NT2/D1 (cell line): Measurements from ENCODE around the gene LAMA5.
"Not testable (repeated sequence)": the region's sequence is repeated elsewhere in the genome, so short reads cannot be mapped to it uniquely, and the experiment has no call there.

Experiments used
- DNase-seq: peaks from one replicate; pipeline ENCODE4 v3.0.0-alpha.2; 2011; ENCODE audit warnings: low read depth, low spot score
- H3K27me3 ChIP-seq: 2 replicates; pipeline ENCODE4 v1.6.0; 2011; ENCODE audit warnings: mild to moderate bottlenecking; ENCODE audit not compliant: insufficient read length, insufficient read depth
- H3K36me3 ChIP-seq: 2 replicates; pipeline ENCODE4 v1.6.1; 2011; ENCODE audit warnings: mild to moderate bottlenecking, low read length, mixed read lengths; ENCODE audit not compliant: insufficient read depth, insufficient read length
- H3K4me1 ChIP-seq: 2 replicates; pipeline ENCODE4 v1.5.1; 2011; ENCODE audit not compliant: insufficient read depth, insufficient read length
- H3K4me3 ChIP-seq: 2 replicates; pipeline ENCODE4 v1.5.1; 2011; ENCODE audit warnings: low read depth; ENCODE audit not compliant: insufficient read length
- H3K9ac ChIP-seq: 2 replicates; pipeline ENCODE4 v1.6.0; 2011; ENCODE audit warnings: low read depth; ENCODE audit not compliant: insufficient read length
- H3K9me3 ChIP-seq: 2 replicates; pipeline ENCODE4 v1.5.1; 2011; ENCODE audit warnings: mild to moderate bottlenecking, low read length; ENCODE audit not compliant: insufficient read depth
- SUZ12 ChIP-seq: IDR thresholded peaks from 2 replicates; pipeline ENCODE4 v1.6.1; 2011; ENCODE audit not compliant: insufficient read length, insufficient read depth; ENCODE audit errors: extremely low read depth
- YY1 ChIP-seq: IDR thresholded peaks from 2 replicates; pipeline ENCODE4 v1.6.1; 2011; ENCODE audit not compliant: insufficient read length, insufficient read depth
- ZNF274 ChIP-seq: IDR thresholded peaks from 2 replicates; pipeline ENCODE4 v1.6.1; 2011; ENCODE audit warnings: mild to moderate bottlenecking, low read depth, low read length

LAMA5 gene

GRCh38 chr20:62377064-62377461, 10.0 kb upstream of the LAMA5 start:
- DNase-seq, result no peak
- peak overlapping the region; percentile 34 for H3K9ac ChIP-seq
- TF ChIP-seq YY1, result no peak
- TF ChIP-seq ZNF274, result no peak
- no peak for TF ChIP-seq SUZ12
- H3K9me3 ChIP-seq, result no peaks in the 10 kb centered on the region; the same call in 1 of the 2 replicates
- peaks cover 35% of the 10 kb centered on the region for H3K4me1 ChIP-seq
- no peaks in the 10 kb centered on the region for H3K27me3 ChIP-seq
- peaks cover 13% of the 10 kb centered on the region for H3K36me3 ChIP-seq
- no peak overlapping the region for H3K4me3 ChIP-seq

GRCh38 chr20:62376112-62377063, 9.3 kb upstream of the LAMA5 start:
- H3K4me1 ChIP-seq, result peaks cover 29% of the 10 kb centered on the region
- TF ChIP-seq ZNF274 (no peak), SUZ12 (no peak), YY1 (no peak)
- H3K27me3 ChIP-seq, result no peaks in the 10 kb centered on the region
- H3K9me3 ChIP-seq, result no peaks in the 10 kb centered on the region; the same call in 1 of the 2 replicates
- H3K4me3 ChIP-seq, result no peak overlapping the region
- DNase-seq, result peak; percentile 87
- H3K36me3 ChIP-seq, result peaks cover 7% of the 10 kb centered on the region
- H3K9ac ChIP-seq, result peak overlapping the region; percentile 73

- H3K27me3 ChIP-seq, result no peaks in the 10 kb centered on the region
- peak overlapping the region; percentile 14 for H3K9ac ChIP-seq
- H3K4me1 ChIP-seq, result peaks cover 39% of the 10 kb centered on the region
- H3K36me3 ChIP-seq, result peaks cover 7% of the 10 kb centered on the region
- TF ChIP-seq SUZ12 (no peak), YY1 (no peak), ZNF274 (no peak)
- H3K4me3 ChIP-seq, result no peak overlapping the region
- no peak for DNase-seq
- H3K9me3 ChIP-seq, result no peaks in the 10 kb centered on the region; the same call in 1 of the 2 replicates
These were observed 7.4 kb upstream of the LAMA5 start for GRCh38 chr20:62374331-62375152.

GRCh38 chr20:62373631-62374179, 6.6 kb upstream of the LAMA5 start:
- H3K9me3 ChIP-seq, H3K9ac ChIP-seq, H3K36me3 ChIP-seq, H3K27me3 ChIP-seq, H3K4me3 ChIP-seq, DNase-seq: not testable (repeated sequence)
- peaks cover 44% of the 10 kb centered on the region for H3K4me1 ChIP-seq

- DNase-seq, result no peak
- Histone ChIP-seq H3K4me3 (no peak overlapping the region), H3K27me3 (no peaks in the 10 kb centered on the region), H3K9me3 (no peaks in the 10 kb centered on the region; the same call in 1 of the 2 replicates), H3K9ac (peak overlapping the region; percentile 50), H3K4me1 (peaks cover 47% of the 10 kb centered on the region), H3K36me3 (peaks cover 2% of the 10 kb centered on the region)
- TF ChIP-seq ZNF274 (no peak), YY1 (no peak), SUZ12 (no peak)
These were observed 5.2 kb upstream of the LAMA5 start for GRCh38 chr20:62372042-62372993.

- Histone ChIP-seq H3K27me3 (no peaks in the 10 kb centered on the region), H3K9me3 (no peaks in the 10 kb centered on the region; the same call in 1 of the 2 replicates), H3K4me1 (peaks cover 46% of the 10 kb centered on the region)
These were observed 4.5 kb upstream of the LAMA5 start for GRCh38 chr20:62371588-62372041.

More at GRCh38 chr20:62371588-62372041, 4.5 kb upstream of the LAMA5 start:
- TF ChIP-seq SUZ12, result no peak
- no peak for TF ChIP-seq YY1
- TF ChIP-seq ZNF274, result no peak
- Histone ChIP-seq H3K36me3 (no peaks in the 10 kb centered on the region), H3K4me3 (no peak overlapping the region), H3K9ac (peak overlapping the region; percentile 50)
- no peak for DNase-seq
